Natural killer cell treated with Interleukin-12 subunit alpha and Interleukin-12 subunit beta and Interleukin-15 and Interleukin-18, amount 100 ng/mL, for 72 hours (primary cell): ENCODE results near the gene ZNF84. TPM values are rescaled to one million over a fixed set of nuclear protein-coding genes. Genes with fewer than 3 reads are reported as not detected.
A peak's percentile ranks its signal among the peaks of the same experiment; 100 is the strongest.

ENCODE experiments used
- ATAC-seq, 2 donors: fragments of 150-1000 bp; cut with Tn5 transposase in 1 of 2; sonication (Bioruptor Pico), chemical (Tn5 transposase) in 1 of 2; 2 replicates each; pipeline ENCODE4 v1.10.0; 2021
- DNase-seq: peaks from one replicate; pipeline ENCODE4 v3.0.0; 2022; ENCODE audit warnings: low spot score
- H3K27ac Mint-ChIP-seq, 2 donors: 1 replicate in 1 of 2; 2 replicates in 1 of 2; pipeline ENCODE4 v1.8.0; 2022; ENCODE audit warnings: mixed read lengths in 2 of 2, mild to moderate bottlenecking in 1 of 2, moderate library complexity in 1 of 2
- H3K27me3 Mint-ChIP-seq, 2 donors: 1 replicate in 1 of 2; 2 replicates in 1 of 2; pipeline ENCODE4 v1.8.0; 2022; ENCODE audit warnings: mixed read lengths in 2 of 2
- H3K36me3 Mint-ChIP-seq: one replicate; pipeline ENCODE4 v1.8.0; 2022; ENCODE audit warnings: mixed read lengths
- H3K4me1 Mint-ChIP-seq, 2 donors: 1 replicate in 1 of 2; 2 replicates in 1 of 2; pipeline ENCODE4 v1.8.0; 2022; ENCODE audit warnings: low read depth in 2 of 2, mixed read lengths in 2 of 2, mild to moderate bottlenecking in 1 of 2
- H3K4me3 Mint-ChIP-seq: one replicate; pipeline ENCODE4 v1.8.0; 2022; ENCODE audit warnings: mixed read lengths
- H3K9me3 Mint-ChIP-seq: 2 replicates; pipeline ENCODE4 v1.8.0; 2022; ENCODE audit warnings: mixed read lengths
- total RNA-seq, 2 donors: library from RNA; stranded (reverse); gene quantifications; one replicate each; pipeline ENCODE4 v1.2.3, GENCODE V29; 2022

The ZNF84 gene
- total RNA-seq, 2 donors from 2014 or later = 16.8 to 17.6 TPM

- H3K27me3 Mint-ChIP-seq = no peaks in the 10 kb centered on the region
- ATAC-seq = peak; percentile 87 to 88
Measured at GRCh38 chr12:133080368-133081158, 43.3 kb downstream of the ZNF84 start, which contains the start of gene ZNF140. Gene ZNF140 (plus strand): TSS chr12:133080923. CDS start chr12:133081321, 398 bp downstream.

DNA sequence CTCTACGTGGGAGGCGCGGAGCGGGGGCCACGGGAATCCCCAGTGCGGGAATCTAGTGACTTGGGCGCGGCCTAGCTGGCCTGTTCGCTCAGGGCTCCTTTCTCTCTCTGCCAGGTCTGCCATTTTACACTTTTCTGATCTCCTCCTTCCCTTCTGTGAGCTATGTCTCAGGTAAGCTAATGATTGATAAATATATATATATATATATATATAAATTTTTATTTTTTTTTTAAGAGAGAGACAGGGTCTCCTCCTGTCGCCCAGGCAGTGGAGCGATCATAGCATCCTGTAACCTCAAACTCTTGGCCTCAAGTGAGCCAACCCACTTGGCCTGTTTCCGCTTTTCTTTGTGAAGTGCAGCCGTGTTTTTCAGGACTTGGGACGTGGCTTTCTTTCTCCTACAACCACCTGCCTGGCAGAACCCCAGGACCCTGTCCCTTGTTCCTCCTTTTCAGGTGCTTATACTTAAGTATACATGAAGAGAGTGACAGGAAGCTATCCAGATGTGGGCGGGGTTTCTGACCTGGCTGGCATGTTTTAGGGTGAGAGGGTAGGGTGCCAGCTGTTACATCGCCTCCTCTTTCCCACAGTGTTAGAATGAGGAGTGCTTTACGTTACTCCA, 44.0 kb downstream of the ZNF84 start:
- no peak overlapping the region for H3K4me3 Mint-ChIP-seq
- peaks cover 19% of the 10 kb centered on the region for H3K9me3 Mint-ChIP-seq
- ATAC-seq = no peak
- H3K27me3 Mint-ChIP-seq = no peaks in the 10 kb centered on the region
- H3K27ac Mint-ChIP-seq = no peak overlapping the region
- H3K36me3 Mint-ChIP-seq = peaks cover 62% of the 10 kb centered on the region
- no peak for DNase-seq
- peaks cover 5 to 9% of the 10 kb centered on the region in 2 donors for H3K4me1 Mint-ChIP-seq

More at GRCh38 chr12:133080368-133081158, 43.3 kb downstream of the ZNF84 start, which contains the start of gene ZNF140:
- no peak within 1 kb of the TSS for H3K27ac Mint-ChIP-seq
- peaks cover 5 to 9% of the 10 kb centered on the region in 2 donors for H3K4me1 Mint-ChIP-seq
- peaks cover 19% of the 10 kb centered on the region for H3K9me3 Mint-ChIP-seq
- H3K36me3 Mint-ChIP-seq = peaks cover 60% of the 10 kb centered on the region
- DNase-seq = peak; percentile 96
- no peak within 1 kb of the TSS for H3K4me3 Mint-ChIP-seq

GRCh38 chr12:133083345-133083744, 46.0 kb downstream of the ZNF84 start:
- H3K4me1 Mint-ChIP-seq = peaks cover 5 to 9% of the 10 kb centered on the region in 2 donors
- peaks cover 16% of the 10 kb centered on the region for H3K9me3 Mint-ChIP-seq
- no peaks in the 10 kb centered on the region for H3K27me3 Mint-ChIP-seq
- H3K27ac Mint-ChIP-seq = no peak overlapping the region
- no peak for DNase-seq
- no peak for ATAC-seq
- H3K36me3 Mint-ChIP-seq = peaks cover 61% of the 10 kb centered on the region
- no peak overlapping the region for H3K4me3 Mint-ChIP-seq

- Mint-ChIP-seq H3K36me3 (peaks cover 90% of the 10 kb centered on the region), H3K27me3 (no peaks in the 10 kb centered on the region), H3K27ac (no peak overlapping the region), H3K9me3 (peaks cover 21% of the 10 kb centered on the region), H3K4me3 (no peak overlapping the region), H3K4me1 (peaks cover 0 to 2% of the 10 kb centered on the region in 2 donors)
- no peak for DNase-seq
- ATAC-seq = no peak
Measured at GRCh38 chr12:133105620-133106019, 68.3 kb downstream of the ZNF84 start.

GRCh38 chr12:133106253-133106652, 68.9 kb downstream of the ZNF84 start:
- Mint-ChIP-seq H3K4me3 (no peak overlapping the region), H3K36me3 (peaks cover 88% of the 10 kb centered on the region), H3K27me3 (no peaks in the 10 kb centered on the region), H3K27ac (no peak overlapping the region), H3K9me3 (peaks cover 17% of the 10 kb centered on the region), H3K4me1 (no peaks in the 10 kb centered on the region)
- DNase-seq = no peak
- ATAC-seq = no peak

- H3K27me3 Mint-ChIP-seq = no peaks in the 10 kb centered on the region
- H3K36me3 Mint-ChIP-seq = peaks cover 84% of the 10 kb centered on the region
- peaks cover 16% of the 10 kb centered on the region for H3K9me3 Mint-ChIP-seq
- DNase-seq (no peak), ATAC-seq (no peak)
- H3K4me1 Mint-ChIP-seq = no peaks in the 10 kb centered on the region
- no peak overlapping the region for H3K27ac Mint-ChIP-seq
- H3K4me3 Mint-ChIP-seq = no peak overlapping the region
Measured at GRCh38 chr12:133107121-133107520, 69.8 kb downstream of the ZNF84 start.

- no peaks in the 10 kb centered on the region for H3K27me3 Mint-ChIP-seq
- ATAC-seq (no peak), DNase-seq (no peak)
- no peak overlapping the region for H3K4me3 Mint-ChIP-seq
- H3K36me3 Mint-ChIP-seq = peaks cover 79% of the 10 kb centered on the region
- H3K27ac Mint-ChIP-seq = no peak overlapping the region
- peaks cover 16% of the 10 kb centered on the region for H3K9me3 Mint-ChIP-seq
- H3K4me1 Mint-ChIP-seq = no peaks in the 10 kb centered on the region
Measured at GRCh38 chr12:133108150-133108549, 70.8 kb downstream of the ZNF84 start.

Other genes with a start within 250 kb of the ZNF84 start
- 100 to 1,000 TPM in 1 of 2 donors, 10 to 100 TPM in 1; 69.3 to 118 TPM for gene GOLGA3, start 208.6 kb upstream of the ZNF84 start, total RNA-seq
- gene CHFR, start 149.9 kb upstream of the ZNF84 start, total RNA-seq = 100 to 1,000 TPM; 121 to 155 TPM
- gene ZNF605, start 81.2 kb upstream of the ZNF84 start, total RNA-seq = 1 to 10 TPM; 6.7 to 7.5 TPM
- gene ZNF26, start 51.1 kb upstream of the ZNF84 start, total RNA-seq = 10 to 100 TPM; 24.1 to 27.3 TPM
- gene ZNF140, start 43.4 kb downstream of the ZNF84 start, total RNA-seq = 10 to 100 TPM in 1 of 2 donors, 1 to 10 TPM in 1; 7.1 to 17.1 TPM
- gene ZNF891, start 92.8 kb downstream of the ZNF84 start, total RNA-seq = 1 to 10 TPM; 1.4 to 1.7 TPM
- 1 to 10 TPM; 2.3 to 3.9 TPM for gene ZNF10, start 93.1 kb downstream of the ZNF84 start, total RNA-seq
- gene ZNF268, start 144.0 kb downstream of the ZNF84 start, total RNA-seq = 10 to 100 TPM; 18.9 to 23.5 TPM
- gene ANHX, start 198.4 kb downstream of the ZNF84 start, total RNA-seq = not detected